ENCODE data around the gene BAZ1A.
"Not testable (repeated sequence)": the region's sequence is repeated elsewhere in the genome, so short reads cannot be mapped to it uniquely, and the experiment has no call there.

BAZ1A gene

GRCh38 chr14:34782031-34782430 lies 93.1 kb downstream of the BAZ1A start:
- no peak for DNase-seq (ENCODE audit: low read depth, low spot score)

- no peak for DNase-seq (ENCODE audit: low read depth, low spot score)
Measured at GRCh38 chr14:34781242-34781641, 93.9 kb downstream of the BAZ1A start.

GRCh38 chr14:34780646-34781045 lies 94.5 kb downstream of the BAZ1A start:
- DNase-seq (ENCODE audit: low read depth, low spot score): no peak

GRCh38 chr14:34778744-34779143 lies 96.4 kb downstream of the BAZ1A start:
- DNase-seq (ENCODE audit: low read depth, low spot score): no peak

- DNase-seq (ENCODE audit: low read depth, low spot score): no peak
Measured at GRCh38 chr14:34776611-34777010, 98.5 kb downstream of the BAZ1A start.

- DNase-seq (ENCODE audit: low read depth, low spot score): no peak
Measured at GRCh38 chr14:34775922-34776321, 99.2 kb downstream of the BAZ1A start.

- DNase-seq (ENCODE audit: low read depth, low spot score): no peak
Measured at GRCh38 chr14:34775342-34775741, 99.8 kb downstream of the BAZ1A start.

- no peak for DNase-seq (ENCODE audit: low read depth, low spot score)
Measured at GRCh38 chr14:34770901-34771300, 104.3 kb downstream of the BAZ1A start.

GRCh38 chr14:34766606-34767005 lies 108.6 kb downstream of the BAZ1A start:
- no peak for DNase-seq (ENCODE audit: low read depth, low spot score)

- DNase-seq (ENCODE audit: low read depth, low spot score): no peak
Measured at GRCh38 chr14:34766060-34766459, 109.1 kb downstream of the BAZ1A start.

- DNase-seq (ENCODE audit: low read depth, low spot score): no peak
Measured at GRCh38 chr14:34755215-34755614, 119.9 kb downstream of the BAZ1A start.

- DNase-seq (ENCODE audit: low read depth, low spot score): no peak
Measured at GRCh38 chr14:34754687-34755086, 120.5 kb downstream of the BAZ1A start.

- DNase-seq (ENCODE audit: low read depth, low spot score): no peak
Measured at GRCh38 chr14:34750670-34751069, 124.5 kb downstream of the BAZ1A start.

- DNase-seq (ENCODE audit: low read depth, low spot score): no peak
Measured at GRCh38 chr14:34750233-34750632, 124.9 kb downstream of the BAZ1A start.

GRCh38 chr14:34749408-34749807 lies 125.8 kb downstream of the BAZ1A start:
- no peak for DNase-seq (ENCODE audit: low read depth, low spot score)

GRCh38 chr14:34742270-34743115 lies 132.7 kb downstream of the BAZ1A start:
- no peak for DNase-seq (ENCODE audit: low read depth, low spot score)

GRCh38 chr14:34741840-34742239 lies 133.3 kb downstream of the BAZ1A start:
- no peak for DNase-seq (ENCODE audit: low read depth, low spot score)

- not testable (repeated sequence) for DNase-seq (ENCODE audit: low read depth, low spot score)
Measured at GRCh38 chr14:34740139-34740538, 135.0 kb downstream of the BAZ1A start.

- DNase-seq (ENCODE audit: low read depth, low spot score): not testable (repeated sequence)
Measured at GRCh38 chr14:34737079-34737478, 138.1 kb downstream of the BAZ1A start.

- no peak for DNase-seq (ENCODE audit: low read depth, low spot score)
Measured at GRCh38 chr14:34733245-34733644, 141.9 kb downstream of the BAZ1A start.

- DNase-seq (ENCODE audit: low read depth, low spot score): no peak
Measured at GRCh38 chr14:34732802-34733201, 142.4 kb downstream of the BAZ1A start.

GRCh38 chr14:34723867-34724266 lies 151.3 kb downstream of the BAZ1A start:
- no peak for DNase-seq (ENCODE audit: low read depth, low spot score)

GRCh38 chr14:34722723-34723545 lies 152.2 kb downstream of the BAZ1A start:
- DNase-seq (ENCODE audit: low read depth, low spot score): no peak

Data from activated naive CD8-positive, alpha-beta T cell treated with anti-CD3 and anti-CD28 coated beads, Interleukin-2, amount 50 U/mL, for 16 hours (primary cell).